A673 (cell line): ENCODE data around the gene CAST.

Source experiments
- EZH2 ChIP-seq: fragments of 200-600 bp; sonication (generic); IDR thresholded peaks from 2 replicates; pipeline ENCODE4 v1.6.1; 2017; ENCODE audit warnings: borderline replicate concordance, low read depth, mild to moderate bottlenecking, mixed read lengths, antibody characterized with exemption, low read length; ENCODE audit not compliant: poor library complexity, severe bottlenecking
- TF ChIP-seq, protein P1 (sequence below): fragments of 300-800, 200-600 bp; sonication (generic); conservative IDR thresholded peaks from 2 replicates; pipeline ENCODE4 v1.5.1; 2017; ENCODE audit warnings: low read depth, mild to moderate bottlenecking, antibody characterized with exemption, low read length, moderate library complexity, mixed read lengths

DNA sequence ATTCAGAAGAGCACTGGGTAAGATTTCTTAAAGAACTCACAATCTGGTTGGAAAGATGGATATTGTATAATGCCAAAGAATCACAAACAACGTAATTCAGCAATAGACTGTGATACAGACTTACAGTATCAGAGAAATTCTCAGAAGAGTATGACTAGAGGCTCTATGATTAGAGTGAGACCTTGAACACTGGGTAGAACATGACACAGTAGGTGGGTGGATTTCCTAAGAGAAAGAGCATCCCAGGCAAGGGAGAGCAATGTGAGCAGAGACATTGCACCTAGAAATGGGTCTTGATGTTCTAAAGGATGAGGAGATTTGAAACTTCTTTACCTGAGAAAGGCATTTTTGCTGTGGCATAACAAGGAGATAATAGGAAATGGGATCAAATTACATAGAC is 27.3 kb upstream of the CAST start:
- TF ChIP-seq, protein P1, sequence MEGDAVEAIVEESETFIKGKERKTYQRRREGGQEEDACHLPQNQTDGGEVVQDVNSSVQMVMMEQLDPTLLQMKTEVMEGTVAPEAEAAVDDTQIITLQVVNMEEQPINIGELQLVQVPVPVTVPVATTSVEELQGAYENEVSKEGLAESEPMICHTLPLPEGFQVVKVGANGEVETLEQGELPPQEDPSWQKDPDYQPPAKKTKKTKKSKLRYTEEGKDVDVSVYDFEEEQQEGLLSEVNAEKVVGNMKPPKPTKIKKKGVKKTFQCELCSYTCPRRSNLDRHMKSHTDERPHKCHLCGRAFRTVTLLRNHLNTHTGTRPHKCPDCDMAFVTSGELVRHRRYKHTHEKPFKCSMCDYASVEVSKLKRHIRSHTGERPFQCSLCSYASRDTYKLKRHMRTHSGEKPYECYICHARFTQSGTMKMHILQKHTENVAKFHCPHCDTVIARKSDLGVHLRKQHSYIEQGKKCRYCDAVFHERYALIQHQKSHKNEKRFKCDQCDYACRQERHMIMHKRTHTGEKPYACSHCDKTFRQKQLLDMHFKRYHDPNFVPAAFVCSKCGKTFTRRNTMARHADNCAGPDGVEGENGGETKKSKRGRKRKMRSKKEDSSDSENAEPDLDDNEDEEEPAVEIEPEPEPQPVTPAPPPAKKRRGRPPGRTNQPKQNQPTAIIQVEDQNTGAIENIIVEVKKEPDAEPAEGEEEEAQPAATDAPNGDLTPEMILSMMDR = no peak
- no peak for TF ChIP-seq EZH2
